HG03457 (cell line): ENCODE results near the gene NPFF.

ENCODE experiments used
- ATAC-seq: cut with Tn5 transposase; IDR thresholded peaks from one replicate; pipeline ENCODE4 v1.9.1; 2021; ENCODE audit warnings: moderate number of reproducible peaks; ENCODE audit not compliant: unreplicated experiment

NPFF gene

DNA sequence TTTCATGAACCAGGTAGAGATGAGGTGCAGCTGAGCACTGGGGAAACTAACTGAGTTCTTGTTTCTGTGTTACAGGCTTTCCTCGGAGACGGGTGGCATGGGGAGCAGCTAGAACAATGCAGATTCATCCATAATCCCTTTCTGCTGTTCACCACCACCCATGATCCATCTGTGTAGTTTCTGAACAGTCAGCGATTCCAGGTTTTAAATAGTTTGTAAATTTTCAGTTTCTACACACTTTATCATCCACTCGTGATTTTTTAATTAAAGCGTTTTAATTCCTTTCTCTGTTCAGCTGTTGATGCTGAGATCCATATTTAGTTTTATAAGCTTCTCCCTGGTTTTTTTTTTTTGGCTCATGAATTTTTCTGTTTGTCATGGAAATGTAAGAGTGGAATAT is 28.0 kb downstream of the NPFF start:
- ATAC-seq = no peak

DNA sequence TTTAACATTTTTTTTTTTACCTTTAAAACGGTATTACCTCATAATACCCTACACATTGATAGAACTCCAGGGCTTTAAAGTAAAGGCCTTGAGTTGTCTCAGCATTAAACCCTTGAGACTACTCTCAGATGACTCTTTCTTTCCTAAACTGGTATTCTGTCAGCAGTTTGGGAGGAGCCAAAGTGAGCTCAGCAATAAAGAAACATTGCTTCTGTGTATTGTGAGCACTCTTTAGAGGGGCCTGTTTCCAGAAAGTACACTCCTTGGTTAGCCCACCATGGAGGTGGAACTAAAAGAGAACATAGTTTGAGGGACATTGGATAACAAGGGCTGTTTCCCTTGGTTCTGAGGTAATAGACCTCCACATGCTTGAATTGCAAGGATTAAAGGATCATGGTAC is 28.4 kb downstream of the NPFF start:
- ATAC-seq = no peak

DNA sequence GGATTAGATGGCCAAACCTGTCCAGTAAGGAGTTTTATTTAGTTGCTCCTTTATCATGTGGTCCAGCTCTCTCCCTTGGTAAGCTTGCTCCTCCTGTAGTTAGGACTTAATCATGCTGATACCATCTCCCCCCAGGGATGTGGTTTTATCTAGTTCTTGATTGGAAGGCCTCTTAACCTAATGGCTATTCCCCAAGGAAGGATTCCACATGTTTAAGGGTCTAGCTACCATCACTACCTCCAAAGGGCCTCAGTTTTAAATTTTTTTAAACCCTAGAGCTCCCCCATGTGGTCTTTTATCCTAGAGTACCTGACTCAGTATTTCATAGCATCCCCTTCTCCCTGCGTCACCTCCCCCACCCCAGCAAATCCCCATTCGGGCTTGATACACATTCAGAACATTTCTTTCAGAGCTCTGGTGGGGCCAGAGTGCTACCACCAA is 30.5 kb downstream of the NPFF start:
- ATAC-seq = no peak

DNA sequence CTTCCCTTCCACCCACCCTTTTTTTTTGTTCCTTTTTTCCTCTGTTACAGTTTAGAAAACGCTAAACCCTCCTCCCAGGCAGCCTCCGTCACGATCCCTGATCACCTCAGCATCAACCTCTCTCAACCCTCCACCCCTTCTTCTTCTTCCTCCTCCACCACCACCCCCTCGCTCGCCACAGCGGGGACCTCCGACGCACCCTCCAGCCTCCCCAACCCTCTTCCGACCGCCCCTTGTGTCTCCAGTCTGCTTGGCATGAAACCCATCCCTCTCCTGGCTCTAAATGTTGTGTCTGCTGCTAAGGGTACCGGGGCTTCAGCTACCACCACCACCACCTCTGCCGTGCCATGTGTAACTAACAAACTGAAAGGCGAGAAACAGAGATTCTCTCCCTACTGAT is 32.5 kb downstream of the NPFF start:
- no peak for ATAC-seq

DNA sequence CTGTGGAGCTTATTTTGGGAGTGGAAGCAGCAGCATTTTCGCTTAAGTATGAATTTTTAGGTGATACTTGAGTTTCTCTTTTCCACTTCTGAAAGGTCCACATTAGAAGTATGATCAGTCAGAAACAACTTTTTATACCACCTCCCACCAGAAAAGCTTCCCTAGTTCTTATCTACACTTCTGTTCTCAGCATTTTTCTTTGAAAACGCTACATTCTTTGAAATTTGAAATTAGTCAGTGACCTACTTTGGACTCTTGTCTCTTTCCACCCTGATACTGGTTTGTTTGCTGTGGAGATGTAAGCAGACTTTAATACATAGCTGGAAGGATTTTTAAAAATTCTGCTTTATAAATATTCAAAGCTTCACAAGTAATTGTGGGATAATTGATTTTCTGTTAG is 33.2 kb downstream of the NPFF start:
- no peak for ATAC-seq

DNA sequence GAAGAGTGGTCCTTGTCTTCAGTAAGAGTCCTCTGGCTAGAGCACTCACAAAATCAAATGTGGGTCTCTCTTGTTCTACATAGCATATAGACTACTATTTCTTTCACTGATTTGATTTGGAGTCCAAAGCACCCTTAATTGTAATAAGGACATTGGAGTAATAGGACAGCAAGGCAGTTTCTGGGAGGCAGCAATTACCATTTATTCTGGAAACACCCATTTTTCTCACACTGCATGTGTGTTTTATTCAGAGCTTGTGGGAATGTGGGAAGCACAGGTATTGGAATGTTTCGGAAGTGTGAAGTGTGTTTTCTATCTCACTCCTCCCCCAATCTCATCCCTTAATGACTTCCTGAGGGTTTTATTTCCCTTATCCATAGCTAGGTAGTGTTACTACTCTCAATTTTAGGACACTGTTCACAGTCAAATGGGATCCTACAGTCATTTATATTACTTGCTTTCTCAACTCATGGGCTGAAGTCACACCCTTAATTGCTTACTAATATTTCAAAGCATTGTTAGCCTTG is 35.2 kb downstream of the NPFF start:
- no peak for ATAC-seq

DNA sequence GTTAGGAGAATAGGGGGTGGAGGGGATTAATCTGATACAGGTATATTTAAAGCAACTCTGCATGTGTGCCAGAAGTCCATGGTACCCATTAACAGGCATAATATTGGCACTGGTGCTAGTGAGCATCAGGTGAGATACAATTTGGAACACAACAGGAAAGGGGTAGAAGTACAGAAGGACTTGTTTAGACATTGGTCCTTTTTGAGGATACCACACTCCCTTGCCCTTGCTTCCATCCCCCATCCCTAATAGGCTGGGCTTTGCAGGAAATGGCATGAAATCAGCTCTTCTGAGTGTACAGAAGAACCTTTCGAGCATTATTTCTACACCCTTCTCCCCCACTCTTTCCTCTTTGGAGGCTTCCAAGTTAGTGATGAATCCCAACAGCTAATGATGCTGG is 39.0 kb downstream of the NPFF start:
- ATAC-seq = no peak

DNA sequence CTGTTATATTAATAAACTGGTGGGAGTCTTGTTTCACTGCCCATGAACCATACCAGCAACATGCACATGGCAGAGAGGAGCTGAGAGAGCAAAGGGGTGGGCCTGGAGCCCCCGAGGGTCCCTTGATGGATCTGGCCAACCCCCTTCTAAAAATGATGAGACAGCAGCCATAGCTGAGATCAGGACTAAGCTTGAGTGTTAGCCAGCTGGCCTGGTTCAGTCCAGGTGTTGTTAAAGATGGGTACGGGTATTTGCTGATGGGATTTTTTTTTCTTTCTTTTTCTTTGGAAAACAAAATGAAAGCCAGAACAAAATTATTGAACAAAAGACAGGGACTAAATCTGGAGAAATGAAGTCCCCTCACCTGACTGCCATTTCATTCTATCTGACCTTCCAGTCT is 39.4 kb downstream of the NPFF start:
- no peak for ATAC-seq

DNA sequence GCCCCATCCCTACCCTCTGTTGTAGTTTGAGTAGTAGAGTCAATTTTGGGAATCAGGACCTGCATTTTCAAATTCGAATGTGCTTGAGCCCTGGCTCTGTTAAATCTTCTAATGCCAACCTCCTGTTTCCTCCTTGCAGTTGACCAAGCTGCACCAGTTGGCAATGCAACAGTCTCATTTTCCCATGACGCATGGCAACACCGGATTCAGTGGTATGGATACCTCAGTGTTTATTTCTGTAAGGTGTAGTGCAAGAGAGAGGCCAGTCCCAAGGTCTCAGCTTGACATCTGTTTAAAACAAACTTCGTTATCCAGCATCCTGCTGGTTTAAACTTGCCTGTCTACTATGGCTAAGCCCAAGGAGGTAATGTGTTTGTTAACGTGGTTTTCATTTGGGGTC is 40.2 kb downstream of the NPFF start:
- ATAC-seq = no peak

- ATAC-seq = no peak
These were observed 40.6 kb downstream of the NPFF start for GRCh38 chr12:53466640-53467039.

GRCh38 chr12:53465679-53466078 is 41.6 kb downstream of the NPFF start:
- ATAC-seq = no peak

DNA sequence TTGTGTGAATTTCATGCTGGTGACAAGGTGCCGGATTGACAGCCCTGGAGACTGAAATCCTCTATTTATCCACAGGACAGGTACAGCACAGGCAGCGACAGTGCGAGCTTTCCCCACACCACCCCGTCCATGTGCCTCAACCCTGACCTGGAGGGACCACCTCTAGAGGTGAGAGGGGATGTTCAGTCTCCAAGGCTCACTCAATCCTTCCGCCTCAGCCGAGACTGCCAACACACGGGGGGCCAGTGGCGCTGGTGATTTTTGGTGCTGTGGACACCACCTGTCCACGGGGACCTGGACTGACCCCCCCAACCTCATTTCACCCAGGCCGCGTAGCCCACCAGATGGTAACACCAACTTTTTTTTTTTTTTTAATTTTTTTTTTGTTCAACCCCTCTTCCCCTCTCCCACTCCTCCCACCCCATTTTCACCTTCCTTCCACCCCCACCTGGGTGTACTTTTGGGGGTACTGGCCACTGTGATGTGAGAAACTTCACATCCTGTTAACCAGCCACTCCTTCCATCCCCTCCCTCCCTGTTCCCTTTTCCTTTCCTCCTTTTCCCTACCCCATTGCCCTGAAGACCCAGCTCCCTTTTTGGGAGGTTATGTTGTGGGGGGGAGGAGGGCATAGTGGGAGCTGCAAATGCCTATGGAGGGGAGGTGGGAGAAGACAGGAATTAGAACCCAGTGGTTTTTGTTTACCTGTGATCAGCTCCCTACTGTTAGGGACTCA is 42.4 kb downstream of the NPFF start:
- no peak for ATAC-seq

DNA sequence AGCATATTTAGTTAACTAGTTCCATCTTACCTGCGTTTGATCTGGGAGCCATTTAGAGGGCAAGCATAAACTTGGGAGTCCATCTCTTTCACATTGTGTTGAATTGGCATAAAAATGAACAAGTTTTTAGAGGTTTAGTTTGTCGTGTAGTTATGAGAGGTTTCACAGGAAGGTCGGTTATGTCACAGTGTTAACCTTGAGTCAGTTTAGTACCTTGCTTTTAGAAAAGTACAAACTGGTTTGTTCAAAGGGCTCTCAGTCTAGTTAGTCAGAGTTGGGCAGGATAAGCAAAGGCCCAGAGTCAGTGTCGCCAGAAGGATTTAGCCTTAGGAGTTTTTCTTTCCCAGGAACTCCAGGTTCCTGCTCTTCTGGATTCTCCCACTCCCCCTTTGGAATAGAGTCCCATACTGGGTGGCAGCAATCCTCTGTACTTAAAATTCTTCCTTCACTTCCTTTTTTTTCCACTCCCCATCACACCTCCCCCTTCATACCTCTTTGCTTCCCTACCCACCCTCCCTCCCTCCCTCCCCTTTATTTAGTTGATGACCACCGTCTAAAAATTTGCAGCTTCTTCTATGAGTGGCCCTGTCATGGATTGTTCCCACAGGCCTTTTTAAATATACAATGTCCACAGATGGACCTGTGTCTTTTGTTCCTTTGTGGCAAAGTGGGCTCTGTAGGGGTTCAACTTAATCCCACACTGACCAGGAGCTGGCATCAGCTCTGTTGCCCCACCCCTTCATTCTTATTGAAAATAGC is 43.3 kb downstream of the NPFF start:
- no peak for ATAC-seq

- ATAC-seq = no peak
These were observed 44.3 kb downstream of the NPFF start for GRCh38 chr12:53462935-53463334.

- no peak for ATAC-seq
These were observed 45.7 kb downstream of the NPFF start for GRCh38 chr12:53461591-53461990.

DNA sequence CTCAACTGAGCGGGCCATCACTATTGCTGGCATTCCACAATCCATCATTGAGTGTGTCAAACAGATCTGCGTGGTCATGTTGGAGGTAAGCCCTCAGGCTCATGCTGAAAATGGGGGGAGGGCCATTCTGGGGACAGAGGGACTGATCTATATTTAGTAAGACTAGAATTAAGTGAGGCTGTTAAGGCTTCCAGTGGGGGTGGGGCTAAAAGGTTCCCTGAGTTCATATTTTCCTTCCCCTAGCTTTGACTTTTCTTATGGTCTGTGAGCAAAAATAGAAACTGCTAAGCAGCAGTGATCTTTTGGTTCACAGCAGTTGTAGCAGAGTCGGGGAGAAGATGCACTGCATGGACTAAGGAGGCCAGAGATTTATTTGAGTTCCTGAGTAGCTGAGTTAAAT is 46.2 kb downstream of the NPFF start:
- ATAC-seq = no peak

DNA sequence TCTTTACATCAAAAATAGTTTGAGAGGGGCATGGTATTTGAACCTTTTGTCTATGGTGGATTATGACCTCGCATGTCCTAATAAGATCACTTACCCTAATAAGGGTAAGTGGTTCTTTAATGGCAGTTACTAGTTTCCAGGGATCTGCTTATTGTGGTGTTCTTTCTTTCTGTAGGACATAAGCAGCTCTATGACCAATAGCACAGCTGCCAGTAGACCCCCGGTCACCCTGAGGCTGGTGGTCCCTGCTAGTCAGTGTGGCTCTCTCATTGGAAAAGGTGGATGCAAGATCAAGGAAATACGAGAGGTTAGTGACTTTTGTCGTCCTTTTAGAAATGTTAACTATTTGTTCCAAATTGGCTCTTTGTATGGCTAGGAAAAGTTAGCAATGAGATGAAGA is 48.2 kb downstream of the NPFF start:
- ATAC-seq = no peak
